Measurements from ENCODE around the gene TAS1R3. TPM values are rescaled to one million over a fixed set of nuclear protein-coding genes. Genes with fewer than 3 reads are reported as not detected.

TAS1R3 gene
- total and polyA plus RNA-seq, 10 of the 15 experiments (the other 5 are each of a cell fraction or from before 2014, with no cell fraction given): 0.04 to 0.51 (median 0.08) TPM; not detected in 3

DNA sequence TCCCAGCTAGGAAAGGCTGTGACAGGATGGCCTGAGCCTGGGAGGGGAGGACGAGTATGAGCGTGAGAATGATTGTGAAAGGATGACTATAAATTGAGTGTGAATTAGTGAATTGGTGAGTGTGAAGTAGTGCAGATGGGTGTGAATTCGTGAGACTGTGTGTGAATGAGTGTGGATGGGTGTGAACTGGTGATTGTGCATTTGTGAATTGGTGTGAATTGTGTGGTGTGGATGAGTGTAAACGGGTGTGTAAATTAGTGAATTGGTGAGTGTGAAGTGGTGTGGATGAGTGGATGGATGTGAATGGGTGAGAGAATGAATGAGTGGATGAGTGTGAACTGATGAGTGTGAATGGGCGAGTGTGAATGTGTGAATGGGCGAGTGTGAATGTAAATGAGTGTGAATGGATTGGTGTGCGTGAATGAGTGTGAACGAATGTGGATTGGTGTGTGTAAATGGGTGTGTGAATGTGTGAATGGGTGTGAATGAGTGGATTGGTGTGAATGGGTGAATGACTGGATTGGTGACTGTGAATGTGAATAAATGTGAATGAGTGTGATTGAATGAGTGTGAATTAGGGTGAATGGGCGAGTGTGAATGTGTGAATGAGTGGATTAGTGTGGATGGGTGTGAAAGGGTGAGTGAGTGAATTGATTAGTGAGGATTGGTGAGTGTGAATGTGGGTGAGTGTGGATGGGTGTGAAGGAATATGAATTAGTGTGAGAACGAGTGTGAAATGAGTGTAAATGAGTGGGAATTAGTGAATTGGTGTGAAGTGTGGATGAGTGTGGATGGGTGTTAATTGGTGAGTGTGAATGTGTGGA, 35.0 kb downstream of the TAS1R3 start (continued):
- TF ChIP-seq, protein P1, sequence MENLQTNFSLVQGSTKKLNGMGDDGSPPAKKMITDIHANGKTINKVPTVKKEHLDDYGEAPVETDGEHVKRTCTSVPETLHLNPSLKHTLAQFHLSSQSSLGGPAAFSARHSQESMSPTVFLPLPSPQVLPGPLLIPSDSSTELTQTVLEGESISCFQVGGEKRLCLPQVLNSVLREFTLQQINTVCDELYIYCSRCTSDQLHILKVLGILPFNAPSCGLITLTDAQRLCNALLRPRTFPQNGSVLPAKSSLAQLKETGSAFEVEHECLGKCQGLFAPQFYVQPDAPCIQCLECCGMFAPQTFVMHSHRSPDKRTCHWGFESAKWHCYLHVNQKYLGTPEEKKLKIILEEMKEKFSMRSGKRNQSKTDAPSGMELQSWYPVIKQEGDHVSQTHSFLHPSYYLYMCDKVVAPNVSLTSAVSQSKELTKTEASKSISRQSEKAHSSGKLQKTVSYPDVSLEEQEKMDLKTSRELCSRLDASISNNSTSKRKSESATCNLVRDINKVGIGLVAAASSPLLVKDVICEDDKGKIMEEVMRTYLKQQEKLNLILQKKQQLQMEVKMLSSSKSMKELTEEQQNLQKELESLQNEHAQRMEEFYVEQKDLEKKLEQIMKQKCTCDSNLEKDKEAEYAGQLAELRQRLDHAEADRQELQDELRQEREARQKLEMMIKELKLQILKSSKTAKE (IDR thresholded peaks at IDR 0.05; ENCODE audit: low read depth, poor library complexity, severe bottlenecking): no peak

DNA sequence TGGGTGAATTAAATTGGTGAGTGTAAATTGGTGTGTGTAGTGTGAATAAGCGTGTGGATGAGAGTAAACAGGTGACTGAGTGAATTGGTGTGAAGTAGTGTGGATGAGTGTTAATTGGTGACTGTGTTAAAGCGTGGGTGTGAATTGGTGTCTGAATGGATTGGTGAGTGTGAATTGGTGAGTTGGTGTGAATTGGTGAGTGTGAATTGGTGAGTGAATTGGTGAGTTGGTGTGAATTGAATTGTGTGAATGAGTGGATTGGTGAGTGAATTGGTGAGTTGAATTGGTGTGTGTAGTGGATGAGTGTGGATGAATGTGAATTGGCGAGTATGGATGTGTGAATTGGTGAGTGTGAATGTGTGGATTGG, 35.6 kb downstream of the TAS1R3 start:
- H3K27me3 ChIP-seq (replicated peaks in 1 of 2; ENCODE audit: control insufficient read depth in 2 of 2, insufficient read depth in 2 of 2, low read length in 1 of 2): no peaks in the 10 kb centered on the region
- ChIA-PET CTCF (no interaction called here), POLR2A (no interaction called here), RAD21 (ENCODE audit: unreplicated experiment) (no interaction called here), SMC1A (ENCODE audit: uncharacterized antibody, unreplicated experiment) (no interaction called here)
- TSS peak; percentile 56 for BruUV-seq (replicated peaks)
- no peak for ATAC-seq
- peaks cover 6% of the 10 kb centered on the region for H3K4me1 ChIP-seq (ENCODE audit: control insufficient read depth, insufficient read depth, low read length)
- H2AFZ ChIP-seq (ENCODE audit: control insufficient read depth, low read depth, low read length): no peak overlapping the region
- no peak for DNase-seq (ENCODE audit: low read depth, low spot score)
- FAIRE-seq: no peak
- H3K4me2 ChIP-seq (ENCODE audit: control insufficient read depth, insufficient read depth): no peak overlapping the region
- H3K4me3 ChIP-seq: no peak overlapping the region
- H3K36me3 ChIP-seq (ENCODE audit: control insufficient read depth in 2 of 2, insufficient read depth in 2 of 2, low read length in 1 of 2): peaks cover 0 to 1% of the 10 kb centered on the region in 2 experiments; a peak in 2 of 4 replicates
- no peaks in the 10 kb centered on the region for H4K20me1 ChIP-seq (ENCODE audit: control insufficient read depth, insufficient read depth)
- TF ChIP-seq SP1 (IDR thresholded peaks at IDR 0.05; ENCODE audit: low read depth, low read length) (no peak), MYC (IDR thresholded peaks at IDR 0.05; ENCODE audit: insufficient read depth, insufficient read length, insufficient replicate concordance, low read length, severe bottlenecking) (no peak), SMARCA5 (IDR thresholded peaks at IDR 0.05) (no peak), SUZ12 (IDR thresholded peaks at IDR 0.05; ENCODE audit: unreplicated experiment) (no peak), FOXM1 (IDR thresholded peaks at IDR 0.05; ENCODE audit: low read depth, low read length) (no peak), ZNF274 (IDR thresholded peaks at IDR 0.05; ENCODE audit: insufficient read depth, insufficient read length) (no peak), BACH1 (IDR thresholded peaks at IDR 0.05; ENCODE audit: borderline replicate concordance) (peak; percentile 54; the same call in 1 of the 2 replicates)
- TF ChIP-seq, protein P1 (IDR thresholded peaks at IDR 0.05; ENCODE audit: low read depth, poor library complexity, severe bottlenecking): no peak
- TF ChIP-seq, protein P2, sequence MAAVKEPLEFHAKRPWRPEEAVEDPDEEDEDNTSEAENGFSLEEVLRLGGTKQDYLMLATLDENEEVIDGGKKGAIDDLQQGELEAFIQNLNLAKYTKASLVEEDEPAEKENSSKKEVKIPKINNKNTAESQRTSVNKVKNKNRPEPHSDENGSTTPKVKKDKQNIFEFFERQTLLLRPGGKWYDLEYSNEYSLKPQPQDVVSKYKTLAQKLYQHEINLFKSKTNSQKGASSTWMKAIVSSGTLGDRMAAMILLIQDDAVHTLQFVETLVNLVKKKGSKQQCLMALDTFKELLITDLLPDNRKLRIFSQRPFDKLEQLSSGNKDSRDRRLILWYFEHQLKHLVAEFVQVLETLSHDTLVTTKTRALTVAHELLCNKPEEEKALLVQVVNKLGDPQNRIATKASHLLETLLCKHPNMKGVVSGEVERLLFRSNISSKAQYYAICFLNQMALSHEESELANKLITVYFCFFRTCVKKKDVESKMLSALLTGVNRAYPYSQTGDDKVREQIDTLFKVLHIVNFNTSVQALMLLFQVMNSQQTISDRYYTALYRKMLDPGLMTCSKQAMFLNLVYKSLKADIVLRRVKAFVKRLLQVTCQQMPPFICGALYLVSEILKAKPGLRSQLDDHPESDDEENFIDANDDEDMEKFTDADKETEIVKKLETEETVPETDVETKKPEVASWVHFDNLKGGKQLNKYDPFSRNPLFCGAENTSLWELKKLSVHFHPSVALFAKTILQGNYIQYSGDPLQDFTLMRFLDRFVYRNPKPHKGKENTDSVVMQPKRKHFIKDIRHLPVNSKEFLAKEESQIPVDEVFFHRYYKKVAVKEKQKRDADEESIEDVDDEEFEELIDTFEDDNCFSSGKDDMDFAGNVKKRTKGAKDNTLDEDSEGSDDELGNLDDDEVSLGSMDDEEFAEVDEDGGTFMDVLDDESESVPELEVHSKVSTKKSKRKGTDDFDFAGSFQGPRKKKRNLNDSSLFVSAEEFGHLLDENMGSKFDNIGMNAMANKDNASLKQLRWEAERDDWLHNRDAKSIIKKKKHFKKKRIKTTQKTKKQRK (IDR thresholded peaks at IDR 0.05; ENCODE audit: low read depth, low read length): no peak
- TF ChIP-seq, protein P3, sequence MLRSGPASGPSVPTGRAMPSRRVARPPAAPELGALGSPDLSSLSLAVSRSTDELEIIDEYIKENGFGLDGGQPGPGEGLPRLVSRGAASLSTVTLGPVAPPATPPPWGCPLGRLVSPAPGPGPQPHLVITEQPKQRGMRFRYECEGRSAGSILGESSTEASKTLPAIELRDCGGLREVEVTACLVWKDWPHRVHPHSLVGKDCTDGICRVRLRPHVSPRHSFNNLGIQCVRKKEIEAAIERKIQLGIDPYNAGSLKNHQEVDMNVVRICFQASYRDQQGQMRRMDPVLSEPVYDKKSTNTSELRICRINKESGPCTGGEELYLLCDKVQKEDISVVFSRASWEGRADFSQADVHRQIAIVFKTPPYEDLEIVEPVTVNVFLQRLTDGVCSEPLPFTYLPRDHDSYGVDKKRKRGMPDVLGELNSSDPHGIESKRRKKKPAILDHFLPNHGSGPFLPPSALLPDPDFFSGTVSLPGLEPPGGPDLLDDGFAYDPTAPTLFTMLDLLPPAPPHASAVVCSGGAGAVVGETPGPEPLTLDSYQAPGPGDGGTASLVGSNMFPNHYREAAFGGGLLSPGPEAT (IDR thresholded peaks at IDR 0.05; ENCODE audit: low read depth): peak; percentile 12; the same call in 1 of the 2 replicates
- no peak overlapping the region for H3K9ac ChIP-seq (ENCODE audit: control insufficient read depth, insufficient read depth, low read length)
- 94% methylated on average over 3 of the region's 3 CpGs for WGBS (ENCODE audit: insufficient coverage, insufficient replicate concordance, low lambda C conversion rate, missing lambda C conversion rate)
- in situ Hi-C loops (cut with MboI) (no loop called here), intact Hi-C loops (cut with micrococcal nuclease; ENCODE audit: unreplicated experiment) (no loop called here)
- peaks cover 3% of the 10 kb centered on the region; the same call in 1 of the 3 replicates for H3K9me3 ChIP-seq (replicated peaks; ENCODE audit: control insufficient read depth, insufficient read depth, low read length)
- H3K79me2 ChIP-seq (ENCODE audit: control insufficient read depth, insufficient read depth, low read length): no peaks in the 10 kb centered on the region; the same call in none of the 2 replicates
- no peak overlapping the region for H3K27ac ChIP-seq (ENCODE audit: control insufficient read depth, insufficient read depth)

Data from GM12878 (cell line).